ENCODE measurements around the gene NEK2. TPM values are rescaled to one million over a fixed set of nuclear protein-coding genes. Genes with fewer than 3 reads are reported as not detected.
A peak's percentile ranks its signal among the peaks of the same experiment; 100 is the strongest.

NEK2 gene
- total and polyA plus RNA-seq, 2 of the 13 experiments (the other 11 are each of a cell fraction or from before 2014, with no cell fraction given) = 10.9 to 40.8 TPM

DNA sequence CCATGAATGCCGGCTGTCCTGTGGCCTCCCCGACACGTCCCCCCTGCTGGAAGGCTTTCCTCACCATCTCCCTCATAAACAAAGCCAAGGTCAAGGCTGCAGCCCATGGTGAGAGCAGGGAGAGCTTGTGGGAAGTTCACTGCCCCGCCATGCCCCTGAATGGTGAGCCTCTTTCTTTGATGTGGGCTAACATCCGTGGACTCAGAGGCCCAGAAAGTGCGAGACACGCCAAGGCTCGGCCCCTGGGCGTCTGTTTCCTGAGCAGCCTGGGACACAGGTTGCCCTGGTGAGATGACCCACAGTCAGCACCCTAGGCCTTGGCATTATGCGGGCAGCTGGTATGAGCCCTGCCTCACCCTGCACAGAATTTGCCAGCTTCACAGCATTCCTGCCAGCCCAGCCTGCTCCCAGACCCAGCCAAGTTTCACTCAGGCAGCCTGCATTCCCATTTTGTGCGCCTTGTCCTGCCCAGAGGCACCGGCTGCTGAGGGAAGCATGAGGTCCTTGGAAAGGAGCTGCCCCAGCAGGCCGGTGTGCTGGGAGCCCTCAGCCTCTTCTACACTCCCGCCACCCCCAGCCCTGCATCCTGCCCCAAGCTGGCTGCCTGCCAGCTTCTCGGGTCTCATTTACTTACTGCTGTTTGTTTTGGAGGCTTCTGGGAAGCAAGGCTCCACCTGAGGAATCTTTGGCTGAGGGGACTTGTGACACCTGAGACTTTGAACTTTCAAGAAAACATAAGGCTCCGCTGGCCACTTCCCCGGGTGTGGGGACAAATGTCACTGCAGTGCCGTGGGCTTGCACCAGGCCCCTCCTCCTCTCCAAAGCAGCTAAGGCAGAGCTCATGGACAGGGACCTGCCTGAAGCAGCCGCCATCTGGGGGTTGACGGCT, 31.9 kb downstream of the NEK2 start (continued):
- TF ChIP-seq GTF3A (CRISPR knock-in tag; conservative IDR thresholded peaks at IDR 0.05) = no peak
- TF ChIP-seq SIX1 (CRISPR knock-in tag; IDR thresholded peaks at IDR 0.05; ENCODE audit: borderline replicate concordance) = no peak; the same call in 1 of the 2 replicates
- no peak for TF ChIP-seq ZBTB3 (CRISPR knock-in tag; IDR thresholded peaks at IDR 0.05; ENCODE audit: borderline replicate concordance, low read depth)
- peak; percentile 76 for TF ChIP-seq KAT8 (CRISPR knock-in tag; IDR thresholded peaks at IDR 0.05)
- TF ChIP-seq THAP11 (CRISPR knock-in tag; IDR thresholded peaks at IDR 0.05) = peak; percentile 74
- TF ChIP-seq, protein P1, sequence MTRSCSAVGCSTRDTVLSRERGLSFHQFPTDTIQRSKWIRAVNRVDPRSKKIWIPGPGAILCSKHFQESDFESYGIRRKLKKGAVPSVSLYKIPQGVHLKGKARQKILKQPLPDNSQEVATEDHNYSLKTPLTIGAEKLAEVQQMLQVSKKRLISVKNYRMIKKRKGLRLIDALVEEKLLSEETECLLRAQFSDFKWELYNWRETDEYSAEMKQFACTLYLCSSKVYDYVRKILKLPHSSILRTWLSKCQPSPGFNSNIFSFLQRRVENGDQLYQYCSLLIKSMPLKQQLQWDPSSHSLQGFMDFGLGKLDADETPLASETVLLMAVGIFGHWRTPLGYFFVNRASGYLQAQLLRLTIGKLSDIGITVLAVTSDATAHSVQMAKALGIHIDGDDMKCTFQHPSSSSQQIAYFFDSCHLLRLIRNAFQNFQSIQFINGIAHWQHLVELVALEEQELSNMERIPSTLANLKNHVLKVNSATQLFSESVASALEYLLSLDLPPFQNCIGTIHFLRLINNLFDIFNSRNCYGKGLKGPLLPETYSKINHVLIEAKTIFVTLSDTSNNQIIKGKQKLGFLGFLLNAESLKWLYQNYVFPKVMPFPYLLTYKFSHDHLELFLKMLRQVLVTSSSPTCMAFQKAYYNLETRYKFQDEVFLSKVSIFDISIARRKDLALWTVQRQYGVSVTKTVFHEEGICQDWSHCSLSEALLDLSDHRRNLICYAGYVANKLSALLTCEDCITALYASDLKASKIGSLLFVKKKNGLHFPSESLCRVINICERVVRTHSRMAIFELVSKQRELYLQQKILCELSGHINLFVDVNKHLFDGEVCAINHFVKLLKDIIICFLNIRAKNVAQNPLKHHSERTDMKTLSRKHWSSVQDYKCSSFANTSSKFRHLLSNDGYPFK (CRISPR knock-in tag; IDR thresholded peaks at IDR 0.05; ENCODE audit: borderline replicate concordance) = 0 out of 2 replicates have a peak, but pooled peaks have one; percentile 52
- TF ChIP-seq ZNF891 (CRISPR knock-in tag; IDR thresholded peaks at IDR 0.05) = no peak; the same call in 1 of the 2 replicates
- no peak for TF ChIP-seq MNT (IDR thresholded peaks at IDR 0.05)
- no peak for TF ChIP-seq ZNF546 (CRISPR knock-in tag; conservative IDR thresholded peaks at IDR 0.05)
- no peak for TF ChIP-seq HOXA7 (CRISPR knock-in tag; IDR thresholded peaks at IDR 0.05)
- TF ChIP-seq ZNF629 (CRISPR knock-in tag; conservative IDR thresholded peaks at IDR 0.05) = no peak
- peak; percentile 100 for TF ChIP-seq ARID5B (CRISPR knock-in tag; IDR thresholded peaks at IDR 0.05)
- TF ChIP-seq, protein P2, sequence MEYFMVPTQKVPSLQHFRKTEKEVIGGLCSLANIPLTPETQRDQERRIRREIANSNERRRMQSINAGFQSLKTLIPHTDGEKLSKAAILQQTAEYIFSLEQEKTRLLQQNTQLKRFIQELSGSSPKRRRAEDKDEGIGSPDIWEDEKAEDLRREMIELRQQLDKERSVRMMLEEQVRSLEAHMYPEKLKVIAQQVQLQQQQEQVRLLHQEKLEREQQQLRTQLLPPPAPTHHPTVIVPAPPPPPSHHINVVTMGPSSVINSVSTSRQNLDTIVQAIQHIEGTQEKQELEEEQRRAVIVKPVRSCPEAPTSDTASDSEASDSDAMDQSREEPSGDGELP (IDR thresholded peaks at IDR 0.05; ENCODE audit: borderline replicate concordance, low read depth) = peak; percentile 72; the same call in 1 of the 2 replicates
- TF ChIP-seq ZNF33A (CRISPR knock-in tag; IDR thresholded peaks at IDR 0.05; ENCODE audit: borderline replicate concordance) = no peak
- TF ChIP-seq AGO1 (IDR thresholded peaks at IDR 0.05; ENCODE audit: low read depth, low read length, poor library complexity, severe bottlenecking) = no peak
- peak; percentile 98 for TF ChIP-seq ZNF788 (CRISPR knock-in tag; IDR thresholded peaks at IDR 0.05; ENCODE audit: borderline replicate concordance)
- TF ChIP-seq ETS1 (CRISPR knock-in tag; IDR thresholded peaks at IDR 0.05) = no peak

All from HepG2 (cell line).